Measurements from ENCODE around the gene PSMD2.
A peak's percentile ranks its signal among the peaks of the same experiment; 100 is the strongest.

Gene PSMD2

GRCh38 chr3:184298759-184299487 is at the start of gene PSMD2:
TSS of gene PSMD2 (plus strand) at chr3:184299241. CDS start at chr3:184299267, 26 bp downstream.
- DNase-seq (ENCODE audit: extremely low read depth, low read depth) = peak; percentile 81

GRCh38 chr3:184249412-184250166 is 49.5 kb upstream of the PSMD2 start, which contains the start of gene EEF1AKMT4:
TSS of gene EEF1AKMT4 (plus strand) at chr3:184249672. CDS start at chr3:184249695, 23 bp downstream.
- TF ChIP-seq CTCF (IDR thresholded peaks at IDR 0.05; ENCODE audit: low read depth, low read length, missing control alignments) = peak; percentile 42
- peak; percentile 97 for DNase-seq (ENCODE audit: extremely low read depth, low read depth)
- peak within 1 kb of the TSS; percentile 99 for H3K4me3 ChIP-seq (replicated peaks; ENCODE audit: low read depth, low read length)

More at GRCh38 chr3:184298759-184299487, at the start of gene PSMD2:
- peak within 1 kb of the TSS; percentile 97 for H3K4me3 ChIP-seq (replicated peaks; ENCODE audit: low read depth, low read length)
- TF ChIP-seq CTCF (IDR thresholded peaks at IDR 0.05; ENCODE audit: low read depth, low read length, missing control alignments) = no peak

- H3K4me3 ChIP-seq (replicated peaks; ENCODE audit: low read depth, low read length) = peak overlapping the region; percentile 99
- peak; percentile 97 for TF ChIP-seq CTCF (IDR thresholded peaks at IDR 0.05; ENCODE audit: low read depth, low read length, missing control alignments)
- DNase-seq (ENCODE audit: extremely low read depth, low read depth) = peak; percentile 84
Measured at GRCh38 chr3:184250167-184250828, 48.7 kb upstream of the PSMD2 start.

- no peak for DNase-seq (ENCODE audit: extremely low read depth, low read depth)
- no peak for TF ChIP-seq CTCF (IDR thresholded peaks at IDR 0.05; ENCODE audit: low read depth, low read length, missing control alignments)
Measured at GRCh38 chr3:184255291-184256039, 43.6 kb upstream of the PSMD2 start.

GRCh38 chr3:184257083-184257915 is 41.7 kb upstream of the PSMD2 start:
- no peak overlapping the region for H3K4me3 ChIP-seq (replicated peaks; ENCODE audit: low read depth, low read length)
- no peak for TF ChIP-seq CTCF (IDR thresholded peaks at IDR 0.05; ENCODE audit: low read depth, low read length, missing control alignments)
- no peak for DNase-seq (ENCODE audit: extremely low read depth, low read depth)

More at GRCh38 chr3:184255291-184256039, 43.6 kb upstream of the PSMD2 start:
- no peak overlapping the region for H3K4me3 ChIP-seq (replicated peaks; ENCODE audit: low read depth, low read length)
